Motor neuron (in vitro differentiated cells): ENCODE results near the gene UBR4. TPM values are rescaled to one million over a fixed set of nuclear protein-coding genes. Genes with fewer than 3 reads are reported as not detected.

Experiments
- ATAC-seq, 8 experiments: fragments of 200-7000 bp; cut with Tn5 transposase; replicated peaks in 6 of 8; 2 replicates each; pipeline ENCODE4 v1.8.0; 2021; ENCODE audit warnings: mild to moderate bottlenecking in 8 of 8, moderate library complexity in 8 of 8
- H3K27ac ChIP-seq, 2 donors: fragments of 250-450 bp; sonication (Bioruptor Pico); 2 replicates each; pipeline ENCODE4 v1.9.0; 2021; ENCODE audit warnings: antibody characterized with exemption in 2 of 2, mild to moderate bottlenecking in 2 of 2, moderate library complexity in 1 of 2
- H3K4me1 ChIP-seq, 2 donors: fragments of 250-450 bp; sonication (Bioruptor Pico); replicated peaks in 1 of 2; 2 replicates each; pipeline ENCODE4 v1.6.1; 2021; ENCODE audit warnings: antibody characterized with exemption in 2 of 2, mild to moderate bottlenecking in 2 of 2, moderate library complexity in 1 of 2
- H3K4me3 ChIP-seq, 5 donors: fragments of 250-450 bp; sonication (Bioruptor Pico); 2 replicates each; pipeline ENCODE4 v1.9.0; 2021; ENCODE audit warnings: antibody characterized with exemption in 5 of 5, mild to moderate bottlenecking in 5 of 5, moderate library complexity in 4 of 5
- WGBS, 10 experiments: fragments of 450-650 bp; shearing (Covaris generic); methylation state at CpG; one replicate each; pipeline ENCODE4 v1.0.0; 2022; 5-methylcytosine and 5-hydroxymethylcytosine counted together
- in situ Hi-C, 9 experiments: fragments of 400-800 bp; cut with MboI; loops; one replicate each; pipeline ENCODE4 v1.15.0; 2021; ENCODE audit warnings: low sequenced_read_pairs in 9 of 9, low pct_unique_long_range_greater_than_20kb in 2 of 9; ENCODE audit not compliant: unreplicated experiment in 9 of 9
- total RNA-seq, 8 experiments: library from RNA; unstranded; fragments of 300-600 nt; gene quantifications; 2 replicates each; pipeline versions ENCODE4 v1.2.3 to v1.2.4, GENCODE V29; 2022

The UBR4 gene
- total RNA-seq, 8 experiments from 2014 or later, result 67.4 to 206 (median 116) TPM

DNA sequence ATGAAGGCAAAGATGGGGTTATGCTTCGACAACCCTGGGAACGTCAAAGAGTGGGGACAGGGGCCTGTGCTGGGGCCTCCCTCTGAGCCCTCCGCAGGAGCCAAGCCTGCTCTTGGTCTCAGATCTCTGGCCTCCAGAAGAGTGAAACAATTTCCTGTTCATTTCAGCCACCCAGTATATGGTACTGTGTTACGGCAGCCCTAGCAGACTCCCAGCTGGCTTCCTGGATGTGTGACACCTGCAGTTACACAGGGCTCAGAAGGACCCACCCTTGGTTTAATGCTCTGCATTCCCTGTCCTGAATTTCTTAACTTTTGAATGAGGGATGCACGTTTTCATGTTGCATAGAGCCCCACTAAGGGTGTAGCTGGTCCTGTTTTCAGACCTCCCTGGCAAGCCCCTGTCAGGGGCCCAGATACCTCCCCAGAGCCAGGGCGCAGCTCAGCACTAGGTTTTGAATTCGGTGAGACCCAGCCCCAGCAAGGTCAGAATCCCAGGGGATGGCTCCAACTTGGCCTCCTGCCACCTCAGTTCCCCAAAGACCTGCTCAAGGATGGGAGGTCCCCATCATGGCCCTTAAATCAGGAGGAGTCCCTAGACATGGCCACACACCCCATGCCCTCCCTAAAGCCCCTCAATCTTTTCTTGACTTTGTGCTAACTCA is 174.6 kb downstream of the UBR4 start:
- in situ Hi-C loops, result no loop called here
- WGBS, 10 experiments, result 0 to 83% (median 59%) methylated on average over 1 to 5 of the region's 7 CpGs; no CpG with 5 or more reads in 4 of the 10 experiments
- Histone ChIP-seq H3K4me1 (peaks cover 0 to 8% of the 10 kb centered on the region in 2 donors), H3K4me3 (no peak overlapping the region), H3K27ac (no peak overlapping the region)
- peak in 6 of 8 experiments; percentile 2 to 91 (median 42) for ATAC-seq

DNA sequence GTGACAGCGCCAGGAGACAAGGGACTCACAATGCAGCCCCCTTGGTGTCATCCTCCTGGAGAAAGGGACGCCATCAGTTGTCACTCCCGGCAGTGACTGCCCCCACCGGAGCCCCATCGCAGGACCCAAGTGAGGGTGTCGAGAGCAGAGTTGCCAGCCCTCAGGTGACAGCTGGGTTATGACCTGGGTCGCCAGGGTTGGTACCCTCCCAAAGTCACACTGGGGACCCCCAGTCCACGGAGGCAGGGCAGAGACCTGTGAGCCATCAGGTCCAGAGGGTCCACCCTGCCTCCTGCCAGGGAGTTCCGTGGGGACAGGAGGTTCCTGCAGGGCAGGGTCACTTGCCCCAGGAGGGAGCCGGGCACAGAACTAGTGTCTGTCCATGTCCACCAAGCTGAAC is 175.3 kb downstream of the UBR4 start:
- in situ Hi-C loops, result no loop called here
- 81 to 100% (median 95%) methylated on average over 1 to 5 of the region's 10 CpGs; no CpG with 5 or more reads in 5 of the 10 experiments for WGBS, 10 experiments
- no peak for ATAC-seq
- Histone ChIP-seq H3K4me3 (no peak overlapping the region), H3K27ac (no peak overlapping the region), H3K4me1 (peaks cover 0 to 8% of the 10 kb centered on the region in 2 donors)

DNA sequence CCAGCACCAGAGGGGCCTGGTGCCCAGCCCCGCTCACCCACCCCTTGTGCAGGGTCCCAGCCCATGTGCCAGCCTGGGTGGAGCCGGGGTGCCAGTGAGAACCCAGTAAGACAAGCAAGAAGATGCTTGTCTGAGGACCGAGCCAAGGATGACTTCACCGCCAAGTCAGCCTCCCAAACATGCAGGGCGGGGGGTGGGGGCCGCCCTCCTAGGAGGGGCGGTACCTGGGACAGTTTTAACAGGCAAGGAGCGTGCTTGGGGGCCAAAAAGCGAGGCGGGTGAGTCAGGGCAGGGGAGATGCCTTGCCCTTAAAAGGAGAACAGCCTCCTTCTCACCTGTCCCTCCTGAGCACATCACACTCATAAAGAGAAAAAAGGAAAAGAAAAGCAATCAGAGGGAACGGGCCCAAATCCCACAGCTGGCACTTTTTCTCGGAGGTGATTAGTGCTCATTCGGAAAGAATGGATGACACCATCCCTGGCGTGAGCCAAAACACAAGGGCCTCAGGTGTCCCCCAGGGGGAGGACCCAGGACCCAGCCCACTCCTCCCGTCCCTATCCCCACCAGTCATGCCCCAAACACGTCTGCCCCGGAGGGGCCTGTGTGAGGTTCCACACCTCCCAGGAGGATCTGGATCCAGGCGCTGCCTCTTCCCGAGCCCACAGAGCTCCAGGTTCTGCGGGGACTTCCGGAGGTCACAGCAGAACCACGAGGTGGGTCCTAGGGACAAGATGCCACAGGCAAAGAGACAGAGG is 176.0 kb downstream of the UBR4 start:
- ATAC-seq, result peak in 1 of 8 experiments; percentile 23
- Histone ChIP-seq H3K4me3 (no peak overlapping the region), H3K27ac (no peak overlapping the region), H3K4me1 (peaks cover 0 to 8% of the 10 kb centered on the region in 2 donors)
- in situ Hi-C loops, result no loop called here
- 71 to 78% (median 76%) methylated on average over 5 to 9 of the region's 22 CpGs; no CpG with 5 or more reads in 7 of the 10 experiments for WGBS, 10 experiments

DNA sequence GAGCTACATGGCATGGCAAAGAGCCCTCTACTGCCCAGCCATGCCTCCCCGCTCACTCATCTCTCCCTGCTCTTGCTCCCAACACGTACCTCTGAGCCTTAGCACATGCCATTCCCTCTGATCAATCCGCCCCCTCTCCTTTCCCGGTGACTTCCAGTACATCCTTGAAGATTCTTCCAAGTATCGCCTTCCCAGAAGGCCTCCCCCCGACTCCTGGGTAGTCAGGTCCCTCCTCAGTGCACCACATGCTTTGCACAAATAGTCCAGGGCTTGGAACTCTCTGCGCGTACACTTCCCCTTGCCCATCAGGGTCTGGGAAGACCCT is 176.6 kb downstream of the UBR4 start:
- ATAC-seq, result no peak
- Histone ChIP-seq H3K27ac (no peak overlapping the region), H3K4me3 (no peak overlapping the region), H3K4me1 (peaks cover 0 to 10% of the 10 kb centered on the region in 2 donors)
- 50 to 100% (median 88%) methylated on average over 1 to 7 of the region's 8 CpGs; no CpG with 5 or more reads in 4 of the 10 experiments for WGBS, 10 experiments
- in situ Hi-C loops, result no loop called here

DNA sequence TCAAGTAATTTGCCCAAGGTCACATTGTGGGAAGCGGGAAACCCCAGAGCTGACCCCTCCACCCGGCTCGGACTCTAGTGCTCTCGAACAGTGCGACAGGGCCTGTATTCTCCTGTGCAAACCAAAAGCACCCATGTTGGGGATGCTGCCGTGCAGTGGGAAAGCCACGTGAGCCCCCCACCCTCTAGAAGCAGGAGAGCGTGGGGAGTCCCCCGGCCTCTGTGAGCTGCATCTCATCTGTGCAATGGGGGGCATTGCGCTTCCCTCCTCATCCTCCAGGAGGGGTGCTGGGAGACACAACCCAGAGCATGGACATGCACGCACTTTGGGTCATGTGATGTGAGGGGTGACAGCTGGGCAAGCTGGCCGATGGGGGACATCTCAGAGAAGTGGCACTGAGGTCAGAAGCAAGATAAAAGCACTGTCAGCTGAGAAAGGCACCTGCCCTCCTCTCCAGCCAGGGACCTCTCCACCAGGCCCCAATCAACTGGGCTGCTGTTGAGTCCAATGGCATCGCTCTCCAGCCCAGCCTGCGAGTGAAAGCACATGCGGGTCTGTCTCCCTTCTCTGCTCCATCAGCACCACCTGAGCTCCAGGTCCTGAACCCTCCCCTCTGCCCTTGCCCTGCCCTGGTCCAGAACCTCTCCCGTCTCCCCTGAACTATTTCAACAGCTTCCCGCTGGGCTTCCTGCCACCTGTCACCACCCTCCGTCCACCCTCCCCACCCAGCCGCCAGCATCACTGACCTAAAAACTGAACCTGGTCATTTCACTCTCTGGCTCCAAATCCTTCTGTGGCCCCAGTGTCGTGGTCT is 177.2 kb downstream of the UBR4 start:
- WGBS, 10 experiments, result 67 to 100% (median 76%) methylated on average over 1 to 13 of the region's 20 CpGs; no CpG with 5 or more reads in 4 of the 10 experiments
- Histone ChIP-seq H3K27ac (no peak overlapping the region), H3K4me1 (peaks cover under 1 to 15% of the 10 kb centered on the region in 2 donors), H3K4me3 (no peak overlapping the region)
- ATAC-seq, result no peak
- in situ Hi-C loops, result no loop called here

DNA sequence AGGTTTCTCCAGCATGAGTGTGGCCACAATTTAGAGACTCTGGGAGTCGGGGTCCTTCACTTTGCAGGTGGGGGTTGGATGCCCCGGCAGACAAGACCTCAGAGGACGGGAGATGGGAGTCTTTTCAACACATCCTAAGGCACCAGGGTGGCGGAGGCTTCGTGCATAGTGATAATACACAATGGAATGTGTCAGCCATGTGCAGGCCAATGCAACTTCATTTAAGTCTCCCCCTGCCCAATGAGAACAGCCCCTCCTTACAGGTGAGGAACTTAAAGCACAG is 177.7 kb downstream of the UBR4 start:
- H3K4me3 ChIP-seq, result no peak overlapping the region
- 50 to 86% (median 64%) methylated on average over 1 to 5 of the region's 5 CpGs; no CpG with 5 or more reads in 6 of the 10 experiments for WGBS, 10 experiments
- peaks cover 3 to 17% of the 10 kb centered on the region in 2 donors for H3K4me1 ChIP-seq
- in situ Hi-C loops, result no loop called here
- H3K27ac ChIP-seq, result no peak overlapping the region
- no peak for ATAC-seq

DNA sequence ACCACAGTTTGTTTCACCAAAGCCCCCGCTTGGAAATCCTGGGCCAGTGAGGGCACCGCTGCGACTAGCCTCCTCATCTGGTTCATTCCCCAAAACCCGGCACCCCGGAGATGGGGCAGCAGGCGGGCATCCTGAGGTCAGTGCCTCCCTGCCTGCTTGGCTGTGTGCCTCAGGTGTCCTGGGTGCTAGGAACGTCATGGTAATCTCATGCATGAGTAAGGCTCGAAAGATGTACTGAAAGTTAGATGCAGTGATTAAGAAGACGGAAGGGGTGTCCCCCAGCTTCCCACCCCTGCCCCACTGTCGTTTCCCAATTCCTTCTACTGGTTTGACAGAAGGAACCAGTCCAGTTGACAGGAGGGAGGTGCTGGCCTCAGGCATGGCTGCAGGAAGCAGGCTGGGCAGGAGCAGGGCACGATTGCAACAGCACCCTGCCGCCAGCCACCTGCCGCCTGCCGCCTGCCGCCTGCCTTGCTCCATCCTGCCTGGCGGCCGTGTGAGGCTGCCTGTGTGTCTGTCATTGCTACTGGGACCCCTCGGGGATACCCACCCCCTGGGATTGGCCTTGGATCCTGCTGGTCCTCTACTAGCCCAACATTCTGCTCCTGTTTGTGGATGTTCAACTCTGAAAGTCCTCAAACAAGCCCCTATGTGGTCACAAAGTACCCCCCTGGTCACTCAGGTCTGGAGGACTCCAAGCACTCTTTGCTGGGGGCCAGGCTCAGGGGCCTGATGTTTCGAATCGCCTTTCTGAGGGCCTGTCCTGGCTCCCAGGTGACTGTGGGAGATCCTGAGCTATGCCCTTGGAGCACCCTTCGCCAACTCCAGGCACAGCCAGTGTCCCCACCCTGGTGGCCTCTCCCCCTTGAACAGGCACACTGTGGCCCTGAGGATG is 180.6 kb downstream of the UBR4 start:
- WGBS, 10 experiments, result 64 to 100% (median 75%) methylated on average over 2 to 11 of the region's 21 CpGs; no CpG with 5 or more reads in 2 of the 10 experiments
- Histone ChIP-seq H3K27ac (no peak overlapping the region), H3K4me3 (no peak overlapping the region), H3K4me1 (peaks cover 3 to 9% of the 10 kb centered on the region in 2 donors)
- no peak for ATAC-seq
- in situ Hi-C loops, result no loop called here

DNA sequence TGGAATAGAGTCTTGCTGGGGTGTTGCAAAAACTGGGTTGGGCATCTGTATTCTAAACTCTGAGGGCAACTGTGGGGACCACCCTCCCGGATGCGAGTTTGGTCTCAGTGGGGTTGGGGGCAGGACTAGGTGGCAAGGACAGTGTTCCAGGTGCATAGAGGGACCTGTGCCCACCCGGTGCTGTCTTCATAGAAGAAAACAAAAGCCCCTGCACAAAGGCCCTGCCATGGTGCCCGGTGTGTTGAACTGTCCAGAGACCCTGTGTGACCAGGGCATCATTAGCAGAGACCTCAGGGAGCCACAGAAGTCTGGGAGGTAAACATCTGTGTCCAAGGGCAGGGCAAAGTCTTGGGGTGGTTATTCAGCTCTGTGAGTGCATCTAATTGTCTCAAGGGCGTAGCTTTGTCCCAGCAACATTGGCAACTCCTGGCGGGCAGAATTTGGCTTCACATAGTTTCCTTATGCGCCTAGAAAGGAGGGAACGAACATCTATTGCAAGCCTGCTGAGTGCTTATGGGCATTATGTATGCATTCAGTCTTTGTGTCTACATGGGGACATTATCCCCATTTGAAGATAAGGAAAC is 181.4 kb downstream of the UBR4 start:
- H3K4me1 ChIP-seq, result peaks cover 3 to 9% of the 10 kb centered on the region in 2 donors
- H3K27ac ChIP-seq, result no peak overlapping the region
- WGBS, 10 experiments, result 8 to 93% (median 82%) methylated on average over 2 to 6 of the region's 8 CpGs; no CpG with 5 or more reads in 3 of the 10 experiments
- in situ Hi-C loops, result no loop called here
- ATAC-seq, result no peak
- no peak overlapping the region for H3K4me3 ChIP-seq

DNA sequence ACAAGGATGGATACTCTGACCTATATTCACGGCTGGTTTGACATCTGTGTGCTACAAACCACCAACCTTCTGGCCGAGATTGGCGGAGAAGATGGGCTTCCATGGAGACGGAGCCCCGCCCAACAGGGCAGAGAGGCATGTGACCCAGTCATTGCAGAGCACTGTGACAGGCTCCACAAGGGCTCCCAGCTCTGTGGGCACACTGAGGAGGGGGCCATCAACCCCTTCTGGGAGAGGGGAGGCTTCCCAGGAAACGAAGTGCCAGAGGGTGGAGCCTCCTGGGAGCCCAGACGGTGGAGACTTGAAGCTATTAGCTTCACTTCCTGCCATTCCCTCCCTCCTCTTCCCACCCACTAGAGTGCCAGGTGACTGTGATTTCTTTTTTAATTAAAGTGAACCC is 182.0 kb downstream of the UBR4 start:
- peaks cover 3 to 9% of the 10 kb centered on the region in 2 donors for H3K4me1 ChIP-seq
- no peak overlapping the region for H3K4me3 ChIP-seq
- in situ Hi-C loops, result no loop called here
- 0 to 70% (median 11%) methylated on average over 1 to 6 of the region's 7 CpGs; no CpG with 5 or more reads in 2 of the 10 experiments for WGBS, 10 experiments
- H3K27ac ChIP-seq, result no peak overlapping the region
- ATAC-seq, result peak; percentile 44 to 99 (median 99)

Other genes with a start within 250 kb of the UBR4 start
- 10 to 100 TPM; 58.5 to 80.5 (median 68.0) TPM for gene EMC1, start 41.3 kb upstream of the UBR4 start, total RNA-seq
- 10 to 100 TPM; 32.1 to 67.3 (median 35.7) TPM for gene MRTO4, start 41.5 kb upstream of the UBR4 start, total RNA-seq
- gene AKR7A3, start 78.5 kb upstream of the UBR4 start, total RNA-seq, result 1 to 10 TPM in 2 of 8 experiments, under 1 TPM in 6; 0.43 to 1.2 (median 0.84) TPM
- 10 to 100 TPM; 47.7 to 68.7 (median 52.3) TPM for gene AKR7A2, start 101.9 kb upstream of the UBR4 start, total RNA-seq
- gene SLC66A1, start 102.1 kb upstream of the UBR4 start, total RNA-seq, result 10 to 100 TPM; 11.2 to 30.1 (median 15.5) TPM